DND-41 (cell line): ENCODE measurements around the gene PTCD2.

Source experiments
- CTCF ChIP-seq: IDR thresholded peaks from 2 replicates; pipeline ENCODE4 v1.5.1; 2012; ENCODE audit warnings: borderline replicate concordance, low read length, moderate library complexity, mild to moderate bottlenecking; ENCODE audit not compliant: poor library complexity, severe bottlenecking; ENCODE audit errors: extremely low read depth
- EZH2 ChIP-seq: IDR thresholded peaks from 3 replicates; pipeline ENCODE4 v1.6.1; 2012; ENCODE audit warnings: borderline replicate concordance, low read depth, mild to moderate bottlenecking, moderate library complexity, low read length, inconsistent platforms; ENCODE audit not compliant: severe bottlenecking

- TF ChIP-seq CTCF (no peak), EZH2 (no peak)
These were observed 24.6 kb upstream of the PTCD2 start for GRCh38 chr5:72295539-72295938.
